GM10266 (cell line): ENCODE measurements around the gene SPOCK1.

Experiments used
- DNase-seq: peaks from one replicate; pipeline ENCODE4 v3.0.0; 2012; ENCODE audit errors: extremely low spot score
- CTCF ChIP-seq: IDR thresholded peaks from 2 replicates; pipeline ENCODE4 v1.5.1; 2012; ENCODE audit warnings: mild to moderate bottlenecking, low read depth; ENCODE audit not compliant: control insufficient read depth, insufficient read depth; ENCODE audit errors: missing control alignments

Gene SPOCK1

GRCh38 chr5:137026296-137026695 is 472.8 kb downstream of the SPOCK1 start:
- no peak for DNase-seq
- TF ChIP-seq CTCF = no peak

- no peak for TF ChIP-seq CTCF
- no peak for DNase-seq
Measured at GRCh38 chr5:137024044-137024443, 475.1 kb downstream of the SPOCK1 start.

DNA sequence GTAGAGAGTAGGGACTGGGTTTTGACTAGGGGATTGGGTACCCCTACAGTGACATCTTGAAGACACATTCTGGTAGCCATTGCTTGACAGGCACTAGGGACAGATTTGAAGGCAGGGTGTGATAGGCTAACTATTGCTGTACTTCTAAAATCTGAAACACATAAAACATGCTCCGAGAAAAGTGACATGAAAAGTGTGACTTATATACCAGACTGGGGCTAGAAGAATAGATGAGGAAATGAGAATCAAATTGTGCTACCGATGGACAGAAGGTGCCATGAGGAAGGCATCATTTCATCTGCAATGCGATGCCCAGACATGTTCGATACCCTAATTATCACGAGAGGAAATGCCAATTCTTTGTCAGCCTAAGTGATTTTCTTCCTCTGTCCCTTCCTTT is 475.8 kb downstream of the SPOCK1 start:
- TF ChIP-seq CTCF = no peak
- DNase-seq = no peak

DNA sequence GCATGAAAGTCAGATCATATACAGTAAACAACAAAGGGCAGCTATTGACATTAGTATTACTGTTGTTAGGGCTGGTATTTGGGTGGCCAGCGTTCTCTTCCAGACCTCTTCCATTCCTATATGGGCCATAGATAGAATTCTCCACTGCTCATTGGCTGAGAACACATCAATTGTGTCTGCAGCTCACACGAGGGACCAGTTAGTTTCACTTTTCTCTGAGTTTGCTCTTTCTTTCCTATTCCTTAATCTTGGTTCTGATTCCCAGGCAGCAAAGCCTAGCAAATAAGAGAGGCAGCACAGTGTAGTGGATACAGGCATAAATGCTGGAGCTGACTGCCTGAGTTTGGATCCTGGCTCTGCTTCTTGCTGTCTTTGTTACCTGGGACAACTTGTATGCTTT is 476.4 kb downstream of the SPOCK1 start:
- TF ChIP-seq CTCF = no peak
- DNase-seq = no peak

DNA sequence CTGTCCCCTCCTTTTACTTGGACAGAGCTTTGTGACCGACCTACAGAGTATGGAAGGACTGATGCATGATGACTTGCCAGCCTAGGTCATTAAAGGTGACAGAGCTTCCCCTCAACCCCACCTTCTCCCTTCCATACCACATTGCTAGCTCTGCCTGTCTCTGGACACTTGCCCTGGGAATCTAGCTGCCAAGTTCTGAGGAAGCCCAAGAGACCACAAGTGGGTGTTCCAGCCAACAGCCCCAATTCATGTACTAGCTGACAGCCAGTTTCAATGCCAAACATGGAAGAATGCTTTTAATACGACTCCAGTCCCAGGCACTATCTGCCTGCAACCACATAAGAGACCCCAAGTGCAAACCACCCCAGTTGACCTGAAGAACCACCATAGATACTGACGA is 477.1 kb downstream of the SPOCK1 start:
- TF ChIP-seq CTCF = no peak
- no peak for DNase-seq

GRCh38 chr5:137019229-137019628 is 479.9 kb downstream of the SPOCK1 start:
- no peak for DNase-seq
- no peak for TF ChIP-seq CTCF

GRCh38 chr5:137016783-137017324 is 482.3 kb downstream of the SPOCK1 start:
- no peak for DNase-seq
- no peak for TF ChIP-seq CTCF
